NCI-H2171 treated with DMSO at 0.1 percent for 48 hours (cell line): ENCODE data around the gene NLRP3.
"Not testable (repeated sequence)": the region's sequence is repeated elsewhere in the genome, so short reads cannot be mapped to it uniquely, and the experiment has no call there.

ENCODE experiments used
- DNase-seq: peaks from one replicate; lab custom pipeline; 2025; lab: John Stamatoyannopoulos, UW

NLRP3 gene

GRCh38 chr1:247415423-247416361, at the start of gene NLRP3:
Gene NLRP3, plus strand, starts transcription at chr1:247416173. Its CDS starts 2,628 bp downstream, at chr1:247418801.
- no peak for DNase-seq

GRCh38 chr1:247366345-247366744, 49.6 kb upstream of the NLRP3 start:
- not testable (repeated sequence) for DNase-seq

GRCh38 chr1:247366926-247367645, 48.9 kb upstream of the NLRP3 start:
- DNase-seq: no peak

- no peak for DNase-seq
These were observed 48.1 kb upstream of the NLRP3 start for GRCh38 chr1:247367786-247368422.

- no peak for DNase-seq
These were observed 47.4 kb upstream of the NLRP3 start for GRCh38 chr1:247368490-247369145.

GRCh38 chr1:247370786-247371732, 44.9 kb upstream of the NLRP3 start:
- no peak for DNase-seq

GRCh38 chr1:247371801-247372259, 44.1 kb upstream of the NLRP3 start:
- DNase-seq: no peak

GRCh38 chr1:247373721-247374141, 42.2 kb upstream of the NLRP3 start:
- DNase-seq: no peak

- DNase-seq: not testable (repeated sequence)
These were observed 41.2 kb upstream of the NLRP3 start for GRCh38 chr1:247374651-247375334.

GRCh38 chr1:247375747-247376146, 40.2 kb upstream of the NLRP3 start:
- no peak for DNase-seq

- DNase-seq: no peak
These were observed 39.3 kb upstream of the NLRP3 start for GRCh38 chr1:247376659-247377058.

- not testable (repeated sequence) for DNase-seq
These were observed 38.3 kb upstream of the NLRP3 start for GRCh38 chr1:247377656-247378055.

GRCh38 chr1:247378334-247379073, 37.5 kb upstream of the NLRP3 start:
- DNase-seq: peak; percentile 14

- DNase-seq: no peak
These were observed 30.7 kb upstream of the NLRP3 start for GRCh38 chr1:247385283-247385682.

GRCh38 chr1:247386217-247386616, 29.8 kb upstream of the NLRP3 start:
- DNase-seq: no peak

GRCh38 chr1:247386687-247387086, 29.3 kb upstream of the NLRP3 start:
- no peak for DNase-seq

- DNase-seq: no peak
These were observed 28.9 kb upstream of the NLRP3 start for GRCh38 chr1:247387096-247387495.

- no peak for DNase-seq
These were observed 28.4 kb upstream of the NLRP3 start for GRCh38 chr1:247387565-247387964.

- peak; percentile 64 for DNase-seq
These were observed 25.7 kb upstream of the NLRP3 start for GRCh38 chr1:247390116-247390791.
